Loucy (cell line): ENCODE results near the gene CREBRF.

Source experiments
- EZH2phosphoT487 ChIP-seq: fragments of 200-600 bp; IDR thresholded peaks from 2 replicates; pipeline ENCODE4 v1.6.1; 2018; ENCODE audit warnings: antibody characterized with exemption, mild to moderate bottlenecking, moderate library complexity, borderline replicate concordance
- TF ChIP-seq, protein P1 (sequence below): fragments of 200-600 bp; sonication (generic); conservative IDR thresholded peaks from 2 replicates; pipeline ENCODE4 v1.5.1; 2014; ENCODE audit warnings: mild to moderate bottlenecking, antibody characterized with exemption, low read length

DNA sequence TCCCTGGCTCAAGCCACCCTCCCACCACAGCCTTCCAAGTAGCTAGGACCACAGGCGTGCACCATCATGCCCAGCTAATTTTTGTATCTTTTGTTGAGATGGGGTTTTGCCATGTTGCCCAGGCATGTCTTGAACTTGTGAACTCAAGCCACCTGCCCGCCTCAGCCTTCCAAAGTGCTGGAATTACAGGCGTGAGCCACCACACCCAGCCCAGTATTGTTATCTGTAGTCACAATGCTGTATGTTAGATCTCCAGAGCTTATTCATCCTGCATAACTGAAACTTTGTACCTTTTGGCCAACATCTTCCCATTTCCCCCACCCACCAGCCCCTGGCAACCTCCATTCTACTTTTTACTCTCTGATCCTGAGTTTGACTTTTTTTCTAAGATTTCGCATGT lies 37.5 kb downstream of the CREBRF start:
- TF ChIP-seq, protein P1, sequence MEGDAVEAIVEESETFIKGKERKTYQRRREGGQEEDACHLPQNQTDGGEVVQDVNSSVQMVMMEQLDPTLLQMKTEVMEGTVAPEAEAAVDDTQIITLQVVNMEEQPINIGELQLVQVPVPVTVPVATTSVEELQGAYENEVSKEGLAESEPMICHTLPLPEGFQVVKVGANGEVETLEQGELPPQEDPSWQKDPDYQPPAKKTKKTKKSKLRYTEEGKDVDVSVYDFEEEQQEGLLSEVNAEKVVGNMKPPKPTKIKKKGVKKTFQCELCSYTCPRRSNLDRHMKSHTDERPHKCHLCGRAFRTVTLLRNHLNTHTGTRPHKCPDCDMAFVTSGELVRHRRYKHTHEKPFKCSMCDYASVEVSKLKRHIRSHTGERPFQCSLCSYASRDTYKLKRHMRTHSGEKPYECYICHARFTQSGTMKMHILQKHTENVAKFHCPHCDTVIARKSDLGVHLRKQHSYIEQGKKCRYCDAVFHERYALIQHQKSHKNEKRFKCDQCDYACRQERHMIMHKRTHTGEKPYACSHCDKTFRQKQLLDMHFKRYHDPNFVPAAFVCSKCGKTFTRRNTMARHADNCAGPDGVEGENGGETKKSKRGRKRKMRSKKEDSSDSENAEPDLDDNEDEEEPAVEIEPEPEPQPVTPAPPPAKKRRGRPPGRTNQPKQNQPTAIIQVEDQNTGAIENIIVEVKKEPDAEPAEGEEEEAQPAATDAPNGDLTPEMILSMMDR, result no peak
- TF ChIP-seq EZH2phosphoT487, result no peak
